HepG2 (cell line): ENCODE data around the gene PTPRM. TPM values are rescaled to one million over a fixed set of nuclear protein-coding genes. Genes with fewer than 3 reads are reported as not detected.

Source experiments
- ATAC-seq: fragments of 200-7000 bp; cut with Tn5 transposase; 3 replicates; pipeline ENCODE4 v1.9.1; 2020; ENCODE audit warnings: mild to moderate bottlenecking, moderate library complexity
- BruUV-seq: library from RNA; stranded (reverse); fragments of 400-500 nt; replicated peaks from 2 replicates; lab custom pipeline; 2021; lab: Mats Ljungman, UMichigan
- CTCF ChIA-PET: fragments of 300-600 bp; formaldehyde crosslinking; extraction: SDS; loops from one replicate; lab custom pipeline; 2021; ENCODE audit warnings: low total read pairs, inconsistent platforms, low intra/inter-chr PET ratio; lab: Yijun Ruan, JAX
- POLR2A ChIA-PET: fragments of 350-600 bp; sonication (Branson Sonifier 250); formaldehyde crosslinking; loops from one replicate; lab custom pipeline; 2020; ENCODE audit warnings: antibody characterized with exemption, inconsistent platforms; lab: Yijun Ruan, JAX
- DNase-seq: peaks from one replicate; pipeline ENCODE4 v3.0.0-alpha.2; 2015; ENCODE audit warnings: low spot score
- FAIRE-seq: peaks from 3 replicates; lab custom pipeline; 2011; peaks lifted over from hg19 to GRCh38; lab: Jason Lieb, UNC
- H2AFZ ChIP-seq: one replicate; pipeline ENCODE4 v1.6.1; 2011; ENCODE audit warnings: low read length, inconsistent platforms
- H3K27ac ChIP-seq: fragments of 300-600 bp; 3 replicates; pipeline ENCODE4 v1.8.0; 2011; ENCODE audit warnings: mixed run types, mild to moderate bottlenecking, mixed read lengths, low read length, inconsistent platforms; ENCODE audit not compliant: insufficient read depth; ENCODE audit errors: extremely low read length
- H3K27me3 ChIP-seq, 2 experiments: fragments of 200-600 bp in 1 of 2; 2 replicates in 1 of 2; 3 replicates in 1 of 2; pipeline versions ENCODE4 v1.6.0 to v1.8.0; 2011; ENCODE audit warnings: low read length in 2 of 2, mild to moderate bottlenecking in 2 of 2, moderate library complexity in 2 of 2, inconsistent platforms in 1 of 2; ENCODE audit not compliant: insufficient read depth in 2 of 2, control insufficient read depth in 1 of 2
- H3K36me3 ChIP-seq, 2 experiments: fragments of 200-600 bp in 1 of 2; replicated peaks in 1 of 2; 2 replicates in 1 of 2; 3 replicates in 1 of 2; pipeline versions ENCODE4 v1.5.1 to v1.8.0; 2011; ENCODE audit warnings: low read length in 2 of 2, inconsistent platforms in 1 of 2; ENCODE audit not compliant: insufficient read depth in 2 of 2, control insufficient read depth in 1 of 2
- H3K4me1 ChIP-seq: 2 replicates; pipeline ENCODE4 v1.5.1; 2012; ENCODE audit warnings: low read length, inconsistent platforms; ENCODE audit not compliant: insufficient read depth
- H3K4me2 ChIP-seq: 2 replicates; pipeline ENCODE4 v1.6.0; 2011; ENCODE audit warnings: low read depth, low read length, inconsistent platforms
- H3K4me3 ChIP-seq, 3 experiments: fragments of 200-600 bp in 1 of 3; sonication (generic), shearing (Covaris generic) in 1 of 3; replicated peaks in 1 of 3; 2 replicates each; pipeline ENCODE4 v1.5.1; 2011 to 2016; ENCODE audit warnings: low read length in 3 of 3, inconsistent platforms in 2 of 3, low read depth in 2 of 3, mild to moderate bottlenecking in 2 of 3, control low read depth in 1 of 3, mixed read lengths in 1 of 3; ENCODE audit not compliant: insufficient read depth in 1 of 3
- H3K79me2 ChIP-seq: one replicate; pipeline ENCODE4 v1.6.1; 2011; ENCODE audit warnings: low read length, inconsistent platforms; ENCODE audit not compliant: insufficient read depth
- H3K9ac ChIP-seq: 2 replicates; pipeline ENCODE4 v1.6.0; 2011; ENCODE audit warnings: mild to moderate bottlenecking, low read depth, low read length, inconsistent platforms; ENCODE audit not compliant: insufficient read depth
- H3K9me3 ChIP-seq: 2 replicates; pipeline ENCODE4 v1.5.1; 2012; ENCODE audit warnings: mild to moderate bottlenecking, low read length
- H4K20me1 ChIP-seq: 2 replicates; pipeline ENCODE4 v1.6.0; 2011; ENCODE audit warnings: inconsistent platforms, mild to moderate bottlenecking, low read length, moderate library complexity; ENCODE audit not compliant: insufficient read depth
- ARNTL ChIP-seq: sonication (generic); formaldehyde crosslinking; IDR thresholded peaks from 2 replicates; pipeline ENCODE4 v1.4.0; 2020; ENCODE audit warnings: mild to moderate bottlenecking, missing genetic modification reagents
- BHLHE40 ChIP-seq: IDR thresholded peaks from 2 replicates; pipeline ENCODE4 v1.6.1; 2011; ENCODE audit warnings: low read length, improper control_type of control experiment
- CENPT ChIP-seq: sonication (generic); formaldehyde crosslinking; IDR thresholded peaks from 2 replicates; pipeline ENCODE4 v1.8.0; 2022; ENCODE audit warnings: low read depth, mild to moderate bottlenecking, moderate library complexity, missing genetic modification reagents
- GLI4 ChIP-seq: sonication (generic); formaldehyde crosslinking; IDR thresholded peaks from 2 replicates; pipeline ENCODE4 v1.5.1; 2020; ENCODE audit warnings: missing genetic modification reagents, mild to moderate bottlenecking, moderate library complexity, borderline replicate concordance
- HMG20A ChIP-seq: IDR thresholded peaks from 2 replicates; pipeline ENCODE4 v1.6.1; 2016; ENCODE audit warnings: borderline replicate concordance
- KLF11 ChIP-seq: IDR thresholded peaks from 2 replicates; pipeline ENCODE4 v1.6.1; 2016; ENCODE audit warnings: missing compliant biosample characterization
- MED1 ChIP-seq: sonication (generic); formaldehyde crosslinking; IDR thresholded peaks from 2 replicates; pipeline ENCODE4 v1.4.0; 2020; ENCODE audit warnings: missing genetic modification reagents
- RFX5 ChIP-seq: IDR thresholded peaks from 2 replicates; pipeline ENCODE4 v1.6.1; 2011; ENCODE audit warnings: low read depth, low read length, improper control_type of control experiment
- ZBTB42 ChIP-seq: sonication (generic); formaldehyde crosslinking; IDR thresholded peaks from 2 replicates; pipeline ENCODE4 v1.5.0; 2020; ENCODE audit warnings: mild to moderate bottlenecking, missing genetic modification reagents
- ZBTB7A ChIP-seq: sonication (generic); formaldehyde crosslinking; IDR thresholded peaks from 2 replicates; pipeline ENCODE4 v1.8.0; 2022; ENCODE audit warnings: mild to moderate bottlenecking, missing genetic modification reagents
- ZNF343 ChIP-seq: sonication (generic); formaldehyde crosslinking; IDR thresholded peaks from 2 replicates; pipeline ENCODE4 v1.4.0; 2020; ENCODE audit warnings: mild to moderate bottlenecking, missing genetic modification reagents
- ZNF878 ChIP-seq: sonication (generic); formaldehyde crosslinking; IDR thresholded peaks from 2 replicates; pipeline ENCODE4 v1.8.1; 2023; ENCODE audit warnings: mild to moderate bottlenecking, missing genetic modification reagents, moderate library complexity
- WGBS: methylation state at CpG from one replicate; pipeline ENCODE4 v1.1.6; 2017; ENCODE audit warnings: low lambda C conversion rate; 5-methylcytosine and 5-hydroxymethylcytosine counted together
- in situ Hi-C: cut with HindIII; loops from 2 replicates; pipeline ENCODE4 v1.10.0; 2017; ENCODE audit warnings: low pct_unique_long_range_greater_than_20kb; ENCODE audit not compliant: extremely low pct_ligation_motif_present
- intact Hi-C: fragments of 100-400 bp; cut with micrococcal nuclease; formaldehyde crosslinking; loops from one replicate; pipeline ENCODE4 v1.10.0; 2022; ENCODE audit not compliant: unreplicated experiment
- polyA plus RNA-seq, 8 experiments: library from polyadenylated mRNA; depleted of rRNA in 3 of 8; stranded (reverse) in 7 of 8; unstranded in 1 of 8; fragments of >200 nt; fragmentation: Illumina TruSeq in 4 of 8; extraction: Trizol in 4 of 8; gene quantifications; 2 replicates each; pipeline versions ENCODE4 v1.2.1 to v1.2.3, GENCODE V29; 2011 to 2016; ENCODE audit warnings: low read depth in 4 of 8, missing spikeins in 1 of 8, mixed read lengths in 1 of 8; ENCODE audit not compliant: insufficient read depth in 1 of 8
- total RNA-seq, 5 experiments: library from RNA; depleted of rRNA; stranded (reverse); fragments of >200 nt; fragmentation: Illumina TruSeq; extraction: Trizol; gene quantifications; 2 replicates each; pipeline ENCODE4 v1.2.3, GENCODE V29; 2016; ENCODE audit warnings: low read depth in 1 of 5
- TF ChIP-seq, protein P1 (sequence below): sonication (generic); formaldehyde crosslinking; IDR thresholded peaks from 2 replicates; pipeline ENCODE4 v1.5.1; 2020; ENCODE audit warnings: mild to moderate bottlenecking, moderate library complexity, missing genetic modification reagents
- TF ChIP-seq, protein P2 (sequence below): IDR thresholded peaks from 2 replicates; pipeline ENCODE4 v1.6.1; 2016
- TF ChIP-seq, protein P3 (sequence below): sonication (generic); formaldehyde crosslinking; IDR thresholded peaks from 2 replicates; pipeline ENCODE4 v1.8.1; 2023; ENCODE audit warnings: mild to moderate bottlenecking, missing genetic modification reagents, borderline replicate concordance
- TF ChIP-seq, protein P4 (sequence below): sonication (generic); formaldehyde crosslinking; IDR thresholded peaks from 2 replicates; pipeline ENCODE4 v1.4.0; 2020; ENCODE audit warnings: missing genetic modification reagents

PTPRM gene
- total and polyA plus RNA-seq, 2 of the 13 experiments (the other 11 are each of a cell fraction or from before 2014, with no cell fraction given) = 12.6 to 108 TPM

DNA sequence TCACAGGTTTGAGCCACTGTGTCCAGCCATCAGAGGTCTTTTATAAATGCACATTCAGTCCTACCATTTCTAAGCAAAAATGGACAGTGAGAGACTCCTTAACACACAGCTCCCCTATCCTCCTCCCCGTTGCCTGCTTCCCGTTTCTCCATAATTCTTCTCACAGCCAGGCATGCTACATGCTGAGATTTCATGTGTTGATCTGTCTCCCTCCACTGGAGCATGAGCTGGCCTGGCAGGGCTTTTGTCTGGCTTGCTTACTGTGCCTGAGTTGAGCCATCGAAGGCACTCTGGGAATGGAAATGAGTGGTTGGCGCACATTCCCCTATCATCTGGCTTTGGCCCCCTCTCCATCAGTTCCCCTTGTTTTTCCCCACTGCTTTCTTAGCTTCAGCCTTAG is 413.5 kb downstream of the PTPRM start:
- POLR2A ChIA-PET = no interaction called here
- Histone ChIP-seq H3K9me3 (no peaks in the 10 kb centered on the region), H3K4me2 (no peak overlapping the region)
- intact Hi-C loops = loop anchor here (10.0 kb wide), 1 partner anchor 186 kb away; no protein-coding TSS in a partner anchor
- TF ChIP-seq, protein P1, sequence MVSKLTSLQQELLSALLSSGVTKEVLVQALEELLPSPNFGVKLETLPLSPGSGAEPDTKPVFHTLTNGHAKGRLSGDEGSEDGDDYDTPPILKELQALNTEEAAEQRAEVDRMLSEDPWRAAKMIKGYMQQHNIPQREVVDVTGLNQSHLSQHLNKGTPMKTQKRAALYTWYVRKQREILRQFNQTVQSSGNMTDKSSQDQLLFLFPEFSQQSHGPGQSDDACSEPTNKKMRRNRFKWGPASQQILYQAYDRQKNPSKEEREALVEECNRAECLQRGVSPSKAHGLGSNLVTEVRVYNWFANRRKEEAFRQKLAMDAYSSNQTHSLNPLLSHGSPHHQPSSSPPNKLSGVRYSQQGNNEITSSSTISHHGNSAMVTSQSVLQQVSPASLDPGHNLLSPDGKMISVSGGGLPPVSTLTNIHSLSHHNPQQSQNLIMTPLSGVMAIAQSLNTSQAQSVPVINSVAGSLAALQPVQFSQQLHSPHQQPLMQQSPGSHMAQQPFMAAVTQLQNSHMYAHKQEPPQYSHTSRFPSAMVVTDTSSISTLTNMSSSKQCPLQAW = no peak
- TF ChIP-seq HMG20A (no peak), RFX5 (no peak), ZNF878 (CRISPR knock-in tag) (no peak), CENPT (no peak), ZNF343 (CRISPR knock-in tag) (no peak), GLI4 (no peak), ZBTB42 (CRISPR knock-in tag) (no peak), MED1 (CRISPR knock-in tag) (no peak), BHLHE40 (no peak), ARNTL (CRISPR knock-in tag) (no peak), KLF11 (CRISPR knock-in tag) (no peak), ZBTB7A (CRISPR knock-in tag) (no peak)
- TF ChIP-seq, protein P2, sequence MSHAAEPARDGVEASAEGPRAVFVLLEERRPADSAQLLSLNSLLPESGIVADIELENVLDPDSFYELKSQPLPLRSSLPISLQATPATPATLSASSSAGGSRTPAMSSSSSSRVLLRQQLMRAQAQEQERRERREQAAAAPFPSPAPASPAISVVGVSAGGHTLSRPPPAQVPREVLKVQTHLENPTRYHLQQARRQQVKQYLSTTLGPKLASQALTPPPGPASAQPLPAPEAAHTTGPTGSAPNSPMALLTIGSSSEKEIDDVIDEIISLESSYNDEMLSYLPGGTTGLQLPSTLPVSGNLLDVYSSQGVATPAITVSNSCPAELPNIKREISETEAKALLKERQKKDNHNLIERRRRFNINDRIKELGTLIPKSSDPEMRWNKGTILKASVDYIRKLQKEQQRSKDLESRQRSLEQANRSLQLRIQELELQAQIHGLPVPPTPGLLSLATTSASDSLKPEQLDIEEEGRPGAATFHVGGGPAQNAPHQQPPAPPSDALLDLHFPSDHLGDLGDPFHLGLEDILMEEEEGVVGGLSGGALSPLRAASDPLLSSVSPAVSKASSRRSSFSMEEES = no peak
- TF ChIP-seq, protein P3, sequence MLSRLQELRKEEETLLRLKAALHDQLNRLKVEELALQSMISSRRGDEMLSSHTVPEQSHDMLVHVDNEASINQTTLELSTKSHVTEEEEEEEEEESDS (CRISPR knock-in tag) = no peak
- TF ChIP-seq, protein P4, sequence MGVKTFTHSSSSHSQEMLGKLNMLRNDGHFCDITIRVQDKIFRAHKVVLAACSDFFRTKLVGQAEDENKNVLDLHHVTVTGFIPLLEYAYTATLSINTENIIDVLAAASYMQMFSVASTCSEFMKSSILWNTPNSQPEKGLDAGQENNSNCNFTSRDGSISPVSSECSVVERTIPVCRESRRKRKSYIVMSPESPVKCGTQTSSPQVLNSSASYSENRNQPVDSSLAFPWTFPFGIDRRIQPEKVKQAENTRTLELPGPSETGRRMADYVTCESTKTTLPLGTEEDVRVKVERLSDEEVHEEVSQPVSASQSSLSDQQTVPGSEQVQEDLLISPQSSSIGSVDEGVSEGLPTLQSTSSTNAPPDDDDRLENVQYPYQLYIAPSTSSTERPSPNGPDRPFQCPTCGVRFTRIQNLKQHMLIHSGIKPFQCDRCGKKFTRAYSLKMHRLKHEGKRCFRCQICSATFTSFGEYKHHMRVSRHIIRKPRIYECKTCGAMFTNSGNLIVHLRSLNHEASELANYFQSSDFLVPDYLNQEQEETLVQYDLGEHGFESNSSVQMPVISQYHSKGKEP (CRISPR knock-in tag) = no peak
- TF ChIP-seq, all 625 proteins: peak for 0
- Histone ChIP-seq H3K4me3 (no peak overlapping the region), H4K20me1 (no peaks in the 10 kb centered on the region), H2AFZ (no peak overlapping the region), H3K4me1 (peaks cover 2% of the 10 kb centered on the region), H3K36me3 (no peaks in the 10 kb centered on the region), H3K79me2 (no peaks in the 10 kb centered on the region), H3K9ac (no peak overlapping the region), H3K27ac (no peak overlapping the region), H3K27me3 (no peaks in the 10 kb centered on the region)
- ATAC-seq (no peak), FAIRE-seq (no peak), DNase-seq (no peak)
- in situ Hi-C loops = no loop called here
- CTCF ChIA-PET = no interaction called here
- no TSS peak for BruUV-seq
- 97% methylated on average over 4 of the region's 4 CpGs for WGBS
